ENCODE data around the gene SLC25A1. TPM values are rescaled to one million over a fixed set of nuclear protein-coding genes. Genes with fewer than 3 reads are reported as not detected.

SLC25A1 gene
- total RNA-seq, 1 donor from 2014 or later, result 97.9 TPM

- Mint-ChIP-seq H3K4me3 (ENCODE audit: unreplicated experiment) (no peak overlapping the region), H3K4me1 (ENCODE audit: low read depth, unreplicated experiment) (no peaks in the 10 kb centered on the region), H3K9me3 (ENCODE audit: unreplicated experiment) (no peaks in the 10 kb centered on the region), H3K27me3 (ENCODE audit: low read depth, unreplicated experiment) (no peaks in the 10 kb centered on the region), H3K36me3 (ENCODE audit: low read depth, unreplicated experiment) (peaks cover 38% of the 10 kb centered on the region), H3K27ac (ENCODE audit: unreplicated experiment) (no peak overlapping the region)
- Histone ChIP-seq H3K27me3 (ENCODE audit: insufficient read depth, low read length) (no peaks in the 10 kb centered on the region), H3K9ac (ENCODE audit: low read length) (no peak overlapping the region), H2AFZ (ENCODE audit: low read depth, low read length) (no peak overlapping the region), H3K4me3 (ENCODE audit: insufficient read depth, low read depth, low read length) (no peak overlapping the region), H4K20me1 (ENCODE audit: insufficient read depth, low read length) (no peaks in the 10 kb centered on the region), H3K79me2 (ENCODE audit: insufficient read depth, low read length) (no peaks in the 10 kb centered on the region), H3K36me3 (ENCODE audit: insufficient read depth, low read length) (no peaks in the 10 kb centered on the region), H3K4me1 (ENCODE audit: insufficient read depth, low read length) (no peaks in the 10 kb centered on the region), H3K4me2 (ENCODE audit: low read length) (no peak overlapping the region), H3K27ac (ENCODE audit: low read depth, low read length) (no peak overlapping the region), H3K9me3 (ENCODE audit: insufficient read depth, low read depth, low read length) (no peaks in the 10 kb centered on the region)
- FAIRE-seq (no peak), DNase-seq (ENCODE audit: low read depth) (no peak)
- TF ChIP-seq EZH2 (IDR thresholded peaks at IDR 0.05; ENCODE audit: insufficient read depth, low read length), result no peak
- TF ChIP-seq CTCF (IDR thresholded peaks at IDR 0.05; ENCODE audit: insufficient read depth, low read depth, low read length), result no peak
Measured at GRCh38 chr22:19210188-19210587, 31.7 kb upstream of the SLC25A1 start.

GRCh38 chr22:19208287-19208847 is 29.8 kb upstream of the SLC25A1 start:
- DNase-seq (ENCODE audit: low read depth), result no peak
- H3K27me3 ChIP-seq (ENCODE audit: insufficient read depth, low read length), result no peaks in the 10 kb centered on the region
- Mint-ChIP-seq H3K27me3 (ENCODE audit: low read depth, unreplicated experiment) (no peaks in the 10 kb centered on the region), H3K4me1 (ENCODE audit: low read depth, unreplicated experiment) (no peaks in the 10 kb centered on the region), H3K4me3 (ENCODE audit: unreplicated experiment) (no peak overlapping the region), H3K9me3 (ENCODE audit: unreplicated experiment) (no peaks in the 10 kb centered on the region), H3K36me3 (ENCODE audit: low read depth, unreplicated experiment) (peaks cover 43% of the 10 kb centered on the region), H3K27ac (ENCODE audit: unreplicated experiment) (peak overlapping the region; percentile 9)
- no peak overlapping the region for H3K9ac ChIP-seq (ENCODE audit: low read length)
- H3K36me3 ChIP-seq (ENCODE audit: insufficient read depth, low read length), result no peaks in the 10 kb centered on the region
- H2AFZ ChIP-seq (ENCODE audit: low read depth, low read length), result no peak overlapping the region
- no peak overlapping the region for H3K4me2 ChIP-seq (ENCODE audit: low read length)
- no peaks in the 10 kb centered on the region for H3K4me1 ChIP-seq (ENCODE audit: insufficient read depth, low read length)
- no peaks in the 10 kb centered on the region for H3K79me2 ChIP-seq (ENCODE audit: insufficient read depth, low read length)
- H3K27ac ChIP-seq (ENCODE audit: low read depth, low read length), result no peak overlapping the region
- no peaks in the 10 kb centered on the region for H3K9me3 ChIP-seq (ENCODE audit: insufficient read depth, low read depth, low read length)
- no peak for FAIRE-seq
- TF ChIP-seq EZH2 (IDR thresholded peaks at IDR 0.05; ENCODE audit: insufficient read depth, low read length) (no peak), CTCF (IDR thresholded peaks at IDR 0.05; ENCODE audit: insufficient read depth, low read depth, low read length) (no peak)
- no peak overlapping the region for H3K4me3 ChIP-seq (ENCODE audit: insufficient read depth, low read depth, low read length)
- no peaks in the 10 kb centered on the region for H4K20me1 ChIP-seq (ENCODE audit: insufficient read depth, low read length)

GRCh38 chr22:19207884-19208283 is 29.3 kb upstream of the SLC25A1 start:
- no peaks in the 10 kb centered on the region for H3K27me3 Mint-ChIP-seq (ENCODE audit: low read depth, unreplicated experiment)
- TF ChIP-seq CTCF (IDR thresholded peaks at IDR 0.05; ENCODE audit: insufficient read depth, low read depth, low read length) (no peak), EZH2 (IDR thresholded peaks at IDR 0.05; ENCODE audit: insufficient read depth, low read length) (no peak)
- H3K79me2 ChIP-seq (ENCODE audit: insufficient read depth, low read length), result no peaks in the 10 kb centered on the region

More at GRCh38 chr22:19207884-19208283, 29.3 kb upstream of the SLC25A1 start:
- H3K36me3 ChIP-seq (ENCODE audit: insufficient read depth, low read length), result no peaks in the 10 kb centered on the region
- DNase-seq (ENCODE audit: low read depth) (no peak), FAIRE-seq (no peak)
- H3K4me3 ChIP-seq (ENCODE audit: insufficient read depth, low read depth, low read length), result no peak overlapping the region
- H3K4me3 Mint-ChIP-seq (ENCODE audit: unreplicated experiment), result no peak overlapping the region
- H4K20me1 ChIP-seq (ENCODE audit: insufficient read depth, low read length), result no peaks in the 10 kb centered on the region
- no peak overlapping the region for H3K27ac ChIP-seq (ENCODE audit: low read depth, low read length)
- no peak overlapping the region for H3K9ac ChIP-seq (ENCODE audit: low read length)
- no peaks in the 10 kb centered on the region for H3K27me3 ChIP-seq (ENCODE audit: insufficient read depth, low read length)
- no peak overlapping the region for H3K4me2 ChIP-seq (ENCODE audit: low read length)
- H3K4me1 ChIP-seq (ENCODE audit: insufficient read depth, low read length), result no peaks in the 10 kb centered on the region
- no peak overlapping the region for H2AFZ ChIP-seq (ENCODE audit: low read depth, low read length)
- peaks cover 41% of the 10 kb centered on the region for H3K36me3 Mint-ChIP-seq (ENCODE audit: low read depth, unreplicated experiment)
- peak overlapping the region; percentile 9 for H3K27ac Mint-ChIP-seq (ENCODE audit: unreplicated experiment)
- H3K9me3 ChIP-seq (ENCODE audit: insufficient read depth, low read depth, low read length), result no peaks in the 10 kb centered on the region
- H3K9me3 Mint-ChIP-seq (ENCODE audit: unreplicated experiment), result no peaks in the 10 kb centered on the region
- H3K4me1 Mint-ChIP-seq (ENCODE audit: low read depth, unreplicated experiment), result no peaks in the 10 kb centered on the region
